ENCODE data around the gene SMIM10L1. TPM values are rescaled to one million over a fixed set of nuclear protein-coding genes. Genes with fewer than 3 reads are reported as not detected.

SMIM10L1 gene
- polyA plus RNA-seq, 2 of the 4 experiments (the other 2 are of a cell fraction), result 6.2 to 8.3 TPM

GRCh38 chr12:11166300-11166699 lies 4.7 kb upstream of the SMIM10L1 start:
- no peak overlapping the region for H3K27ac ChIP-seq
- ChIA-PET POLR2A (no interaction called here), CTCF (no interaction called here)
- no peak for FAIRE-seq
- no peak overlapping the region for H3K4me3 ChIP-seq
- H3K4me1 ChIP-seq, result peaks cover 17% of the 10 kb centered on the region; the same call in 2 of the 3 replicates
- no peaks in the 10 kb centered on the region for H3K9me3 ChIP-seq
- DNase-seq (ENCODE audit: low read depth in 1 of 2, low spot score in 1 of 2), result no peak
- ATAC-seq, result no peak
- no peak overlapping the region for H3K4me2 ChIP-seq
- TF ChIP-seq ZSCAN20 (CRISPR knock-in tag; IDR thresholded peaks at IDR 0.05), result no peak
- no peak for TF ChIP-seq CBX2 (IDR thresholded peaks at IDR 0.05; ENCODE audit: borderline replicate concordance, low read depth)
- no peak for TF ChIP-seq JUN (IDR thresholded peaks at IDR 0.05)
- TF ChIP-seq POLR2A (IDR thresholded peaks at IDR 0.05; ENCODE audit: low read length), result no peak
- no peak for TF ChIP-seq NPAS2 (CRISPR knock-in tag; IDR thresholded peaks at IDR 0.05; ENCODE audit: borderline replicate concordance)
- TF ChIP-seq, protein P1, sequence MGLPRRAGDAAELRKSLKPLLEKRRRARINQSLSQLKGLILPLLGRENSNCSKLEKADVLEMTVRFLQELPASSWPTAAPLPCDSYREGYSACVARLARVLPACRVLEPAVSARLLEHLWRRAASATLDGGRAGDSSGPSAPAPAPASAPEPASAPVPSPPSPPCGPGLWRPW (IDR thresholded peaks at IDR 0.05), result no peak
- no peak for TF ChIP-seq MAZ (IDR thresholded peaks at IDR 0.05; ENCODE audit: borderline replicate concordance, low read depth, low read length)
- no peak for TF ChIP-seq TFCP2L1 (CRISPR knock-in tag; IDR thresholded peaks at IDR 0.05)
- no peak for TF ChIP-seq HDAC2 (IDR thresholded peaks at IDR 0.05)
- TF ChIP-seq ZFP36 (IDR thresholded peaks at IDR 0.05; ENCODE audit: borderline replicate concordance, partially characterized antibody), result no peak
- no peak for TF ChIP-seq EP300 (IDR thresholded peaks at IDR 0.05)
- TF ChIP-seq SMC3 (IDR thresholded peaks at IDR 0.05), result no peak
- TF ChIP-seq TP53 (CRISPR knock-in tag; IDR thresholded peaks at IDR 0.05), result no peak

GRCh38 chr12:11170810-11171144 lies 217 bp upstream of the SMIM10L1 start:
- ATAC-seq, result no peak
- TF ChIP-seq EP300 (IDR thresholded peaks at IDR 0.05), result no peak
- TF ChIP-seq, protein P2, sequence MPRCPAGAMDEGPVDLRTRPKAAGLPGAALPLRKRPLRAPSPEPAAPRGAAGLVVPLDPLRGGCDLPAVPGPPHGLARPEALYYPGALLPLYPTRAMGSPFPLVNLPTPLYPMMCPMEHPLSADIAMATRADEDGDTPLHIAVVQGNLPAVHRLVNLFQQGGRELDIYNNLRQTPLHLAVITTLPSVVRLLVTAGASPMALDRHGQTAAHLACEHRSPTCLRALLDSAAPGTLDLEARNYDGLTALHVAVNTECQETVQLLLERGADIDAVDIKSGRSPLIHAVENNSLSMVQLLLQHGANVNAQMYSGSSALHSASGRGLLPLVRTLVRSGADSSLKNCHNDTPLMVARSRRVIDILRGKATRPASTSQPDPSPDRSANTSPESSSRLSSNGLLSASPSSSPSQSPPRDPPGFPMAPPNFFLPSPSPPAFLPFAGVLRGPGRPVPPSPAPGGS (IDR thresholded peaks at IDR 0.05), result no peak
- TF ChIP-seq KDM5A (IDR thresholded peaks at IDR 0.05), result no peak
- TF ChIP-seq MAZ (IDR thresholded peaks at IDR 0.05; ENCODE audit: borderline replicate concordance, low read depth, low read length), result no peak
- no peak for TF ChIP-seq TP53 (CRISPR knock-in tag; IDR thresholded peaks at IDR 0.05)
- TF ChIP-seq FOSL2 (IDR thresholded peaks at IDR 0.05), result no peak
- TF ChIP-seq FOSL2 (CRISPR knock-in tag; IDR thresholded peaks at IDR 0.05), result no peak
- no peak for TF ChIP-seq ZFP36 (IDR thresholded peaks at IDR 0.05; ENCODE audit: borderline replicate concordance, partially characterized antibody)
- no peak for TF ChIP-seq MYC (IDR thresholded peaks at IDR 0.05; ENCODE audit: borderline replicate concordance, low read length)
- no peak for TF ChIP-seq SMC3 (IDR thresholded peaks at IDR 0.05)
- TF ChIP-seq POLR2A (IDR thresholded peaks at IDR 0.05; ENCODE audit: low read length), result no peak
- TF ChIP-seq ATOH8 (CRISPR knock-in tag; IDR thresholded peaks at IDR 0.05; ENCODE audit: low read depth), result no peak
- no peak for TF ChIP-seq CEBPB (IDR thresholded peaks at IDR 0.05)
- no peak for TF ChIP-seq HOXB13 (CRISPR knock-in tag; IDR thresholded peaks at IDR 0.05; ENCODE audit: low read depth)
- TF ChIP-seq, protein P3, sequence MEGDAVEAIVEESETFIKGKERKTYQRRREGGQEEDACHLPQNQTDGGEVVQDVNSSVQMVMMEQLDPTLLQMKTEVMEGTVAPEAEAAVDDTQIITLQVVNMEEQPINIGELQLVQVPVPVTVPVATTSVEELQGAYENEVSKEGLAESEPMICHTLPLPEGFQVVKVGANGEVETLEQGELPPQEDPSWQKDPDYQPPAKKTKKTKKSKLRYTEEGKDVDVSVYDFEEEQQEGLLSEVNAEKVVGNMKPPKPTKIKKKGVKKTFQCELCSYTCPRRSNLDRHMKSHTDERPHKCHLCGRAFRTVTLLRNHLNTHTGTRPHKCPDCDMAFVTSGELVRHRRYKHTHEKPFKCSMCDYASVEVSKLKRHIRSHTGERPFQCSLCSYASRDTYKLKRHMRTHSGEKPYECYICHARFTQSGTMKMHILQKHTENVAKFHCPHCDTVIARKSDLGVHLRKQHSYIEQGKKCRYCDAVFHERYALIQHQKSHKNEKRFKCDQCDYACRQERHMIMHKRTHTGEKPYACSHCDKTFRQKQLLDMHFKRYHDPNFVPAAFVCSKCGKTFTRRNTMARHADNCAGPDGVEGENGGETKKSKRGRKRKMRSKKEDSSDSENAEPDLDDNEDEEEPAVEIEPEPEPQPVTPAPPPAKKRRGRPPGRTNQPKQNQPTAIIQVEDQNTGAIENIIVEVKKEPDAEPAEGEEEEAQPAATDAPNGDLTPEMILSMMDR (IDR thresholded peaks at IDR 0.05), result no peak
- no peak for TF ChIP-seq EHF (CRISPR knock-in tag; IDR thresholded peaks at IDR 0.05)
- H3K4me1 ChIP-seq, result peaks cover 30% of the 10 kb centered on the region; the same call in 2 of the 3 replicates
- ChIA-PET POLR2A (interaction anchor here (0.6 to 1.7 kb wide), 12 partner anchors 8 to 449 kb away, joined by 3 to 15 read pairs (median 4); no protein-coding TSS in a partner anchor), CTCF (interaction anchor here (0.7 to 2.2 kb wide), 4 partner anchors 8 to 47 kb away, joined by 3 to 7 read pairs (median 6); no protein-coding TSS in a partner anchor)
- under 1% methylated on average over 4 of the region's 4 CpGs for WGBS (ENCODE audit: missing lambda C conversion rate)
- H3K4me3 ChIP-seq, result peak overlapping the region; percentile 84
- H3K4me2 ChIP-seq, result peak overlapping the region; percentile 82
- DNase-seq (ENCODE audit: low read depth in 1 of 2, low spot score in 1 of 2), result no peak
- peak; percentile 72 for FAIRE-seq
- peak overlapping the region; percentile 95 to 96 for H3K27ac ChIP-seq
- no peaks in the 10 kb centered on the region for H3K9me3 ChIP-seq

All from A549 (cell line).